Panc1 (cell line): ENCODE results near the gene HEMK1.

ENCODE experiments used
- POLR2AphosphoS5 ChIP-seq: IDR thresholded peaks from 2 replicates; pipeline ENCODE4 v1.6.1; 2012; ENCODE audit warnings: mild to moderate bottlenecking, low read depth, low read length, moderate library complexity
- TF ChIP-seq, protein P1 (sequence below): fragments of 450-650 bp; IDR thresholded peaks from 2 replicates; pipeline ENCODE4 v1.5.1; 2017; ENCODE audit warnings: mild to moderate bottlenecking
- TF ChIP-seq, protein P2 (sequence below), 2 experiments: IDR thresholded peaks; 2 replicates each; pipeline ENCODE4 v1.6.1; 2011 to 2012; ENCODE audit warnings: low read depth in 2 of 2, control low read depth in 1 of 2, low read length in 1 of 2, mild to moderate bottlenecking in 1 of 2, moderate library complexity in 1 of 2; ENCODE audit not compliant: insufficient read depth in 1 of 2

DNA sequence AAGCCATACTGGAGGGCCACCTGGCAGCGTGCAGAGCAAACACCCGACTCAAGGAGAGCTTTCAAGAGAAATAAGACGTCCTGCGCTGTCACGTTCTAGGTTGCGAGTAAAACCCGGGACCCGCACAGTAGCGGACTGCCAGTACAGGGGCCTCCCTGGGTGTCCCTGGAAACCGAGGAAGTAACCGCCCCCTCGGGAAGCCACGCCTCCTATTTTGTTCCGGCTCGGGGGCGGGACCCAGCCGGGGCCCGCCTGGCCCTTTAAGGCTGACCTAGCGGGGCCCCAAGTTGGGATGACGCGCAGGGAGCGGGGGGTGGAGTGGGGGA is 47.4 kb downstream of the HEMK1 start:
- TF ChIP-seq POLR2AphosphoS5: no peak
- TF ChIP-seq, protein P1, sequence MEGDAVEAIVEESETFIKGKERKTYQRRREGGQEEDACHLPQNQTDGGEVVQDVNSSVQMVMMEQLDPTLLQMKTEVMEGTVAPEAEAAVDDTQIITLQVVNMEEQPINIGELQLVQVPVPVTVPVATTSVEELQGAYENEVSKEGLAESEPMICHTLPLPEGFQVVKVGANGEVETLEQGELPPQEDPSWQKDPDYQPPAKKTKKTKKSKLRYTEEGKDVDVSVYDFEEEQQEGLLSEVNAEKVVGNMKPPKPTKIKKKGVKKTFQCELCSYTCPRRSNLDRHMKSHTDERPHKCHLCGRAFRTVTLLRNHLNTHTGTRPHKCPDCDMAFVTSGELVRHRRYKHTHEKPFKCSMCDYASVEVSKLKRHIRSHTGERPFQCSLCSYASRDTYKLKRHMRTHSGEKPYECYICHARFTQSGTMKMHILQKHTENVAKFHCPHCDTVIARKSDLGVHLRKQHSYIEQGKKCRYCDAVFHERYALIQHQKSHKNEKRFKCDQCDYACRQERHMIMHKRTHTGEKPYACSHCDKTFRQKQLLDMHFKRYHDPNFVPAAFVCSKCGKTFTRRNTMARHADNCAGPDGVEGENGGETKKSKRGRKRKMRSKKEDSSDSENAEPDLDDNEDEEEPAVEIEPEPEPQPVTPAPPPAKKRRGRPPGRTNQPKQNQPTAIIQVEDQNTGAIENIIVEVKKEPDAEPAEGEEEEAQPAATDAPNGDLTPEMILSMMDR: no peak
- TF ChIP-seq, protein P2, sequence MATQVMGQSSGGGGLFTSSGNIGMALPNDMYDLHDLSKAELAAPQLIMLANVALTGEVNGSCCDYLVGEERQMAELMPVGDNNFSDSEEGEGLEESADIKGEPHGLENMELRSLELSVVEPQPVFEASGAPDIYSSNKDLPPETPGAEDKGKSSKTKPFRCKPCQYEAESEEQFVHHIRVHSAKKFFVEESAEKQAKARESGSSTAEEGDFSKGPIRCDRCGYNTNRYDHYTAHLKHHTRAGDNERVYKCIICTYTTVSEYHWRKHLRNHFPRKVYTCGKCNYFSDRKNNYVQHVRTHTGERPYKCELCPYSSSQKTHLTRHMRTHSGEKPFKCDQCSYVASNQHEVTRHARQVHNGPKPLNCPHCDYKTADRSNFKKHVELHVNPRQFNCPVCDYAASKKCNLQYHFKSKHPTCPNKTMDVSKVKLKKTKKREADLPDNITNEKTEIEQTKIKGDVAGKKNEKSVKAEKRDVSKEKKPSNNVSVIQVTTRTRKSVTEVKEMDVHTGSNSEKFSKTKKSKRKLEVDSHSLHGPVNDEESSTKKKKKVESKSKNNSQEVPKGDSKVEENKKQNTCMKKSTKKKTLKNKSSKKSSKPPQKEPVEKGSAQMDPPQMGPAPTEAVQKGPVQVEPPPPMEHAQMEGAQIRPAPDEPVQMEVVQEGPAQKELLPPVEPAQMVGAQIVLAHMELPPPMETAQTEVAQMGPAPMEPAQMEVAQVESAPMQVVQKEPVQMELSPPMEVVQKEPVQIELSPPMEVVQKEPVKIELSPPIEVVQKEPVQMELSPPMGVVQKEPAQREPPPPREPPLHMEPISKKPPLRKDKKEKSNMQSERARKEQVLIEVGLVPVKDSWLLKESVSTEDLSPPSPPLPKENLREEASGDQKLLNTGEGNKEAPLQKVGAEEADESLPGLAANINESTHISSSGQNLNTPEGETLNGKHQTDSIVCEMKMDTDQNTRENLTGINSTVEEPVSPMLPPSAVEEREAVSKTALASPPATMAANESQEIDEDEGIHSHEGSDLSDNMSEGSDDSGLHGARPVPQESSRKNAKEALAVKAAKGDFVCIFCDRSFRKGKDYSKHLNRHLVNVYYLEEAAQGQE (IDR thresholded peaks at IDR 0.05; ENCODE audit: insufficient read depth in 1 of 2, low read depth in 2 of 2, low read length in 1 of 2): no peak
